ENCODE results near the gene MAD1L1.

The MAD1L1 gene

GRCh38 chr7:1944619-1945210 lies 288.0 kb downstream of the MAD1L1 start:
- TF ChIP-seq, protein P1, sequence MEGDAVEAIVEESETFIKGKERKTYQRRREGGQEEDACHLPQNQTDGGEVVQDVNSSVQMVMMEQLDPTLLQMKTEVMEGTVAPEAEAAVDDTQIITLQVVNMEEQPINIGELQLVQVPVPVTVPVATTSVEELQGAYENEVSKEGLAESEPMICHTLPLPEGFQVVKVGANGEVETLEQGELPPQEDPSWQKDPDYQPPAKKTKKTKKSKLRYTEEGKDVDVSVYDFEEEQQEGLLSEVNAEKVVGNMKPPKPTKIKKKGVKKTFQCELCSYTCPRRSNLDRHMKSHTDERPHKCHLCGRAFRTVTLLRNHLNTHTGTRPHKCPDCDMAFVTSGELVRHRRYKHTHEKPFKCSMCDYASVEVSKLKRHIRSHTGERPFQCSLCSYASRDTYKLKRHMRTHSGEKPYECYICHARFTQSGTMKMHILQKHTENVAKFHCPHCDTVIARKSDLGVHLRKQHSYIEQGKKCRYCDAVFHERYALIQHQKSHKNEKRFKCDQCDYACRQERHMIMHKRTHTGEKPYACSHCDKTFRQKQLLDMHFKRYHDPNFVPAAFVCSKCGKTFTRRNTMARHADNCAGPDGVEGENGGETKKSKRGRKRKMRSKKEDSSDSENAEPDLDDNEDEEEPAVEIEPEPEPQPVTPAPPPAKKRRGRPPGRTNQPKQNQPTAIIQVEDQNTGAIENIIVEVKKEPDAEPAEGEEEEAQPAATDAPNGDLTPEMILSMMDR (IDR thresholded peaks at IDR 0.05; ENCODE audit: borderline replicate concordance, insufficient read depth, low read depth, low read length), result no peak
- H3K4me3 ChIP-seq (ENCODE audit: low read depth, low read length), result no peak overlapping the region

- H3K4me3 ChIP-seq (ENCODE audit: low read depth, low read length), result no peak overlapping the region
- TF ChIP-seq, protein P1 (IDR thresholded peaks at IDR 0.05; ENCODE audit: borderline replicate concordance, insufficient read depth, low read depth, low read length), result no peak
Observed at GRCh38 chr7:1943933-1944618, 288.7 kb downstream of the MAD1L1 start.

- TF ChIP-seq, protein P1 (IDR thresholded peaks at IDR 0.05; ENCODE audit: borderline replicate concordance, insufficient read depth, low read depth, low read length), result no peak
- no peak overlapping the region for H3K4me3 ChIP-seq (ENCODE audit: low read depth, low read length)
Observed at GRCh38 chr7:1943326-1943725, 289.4 kb downstream of the MAD1L1 start.

- H3K4me3 ChIP-seq (ENCODE audit: low read depth, low read length), result no peak overlapping the region
- TF ChIP-seq, protein P1 (IDR thresholded peaks at IDR 0.05; ENCODE audit: borderline replicate concordance, insufficient read depth, low read depth, low read length), result no peak
Observed at GRCh38 chr7:1942941-1943289, 289.8 kb downstream of the MAD1L1 start.

DNA sequence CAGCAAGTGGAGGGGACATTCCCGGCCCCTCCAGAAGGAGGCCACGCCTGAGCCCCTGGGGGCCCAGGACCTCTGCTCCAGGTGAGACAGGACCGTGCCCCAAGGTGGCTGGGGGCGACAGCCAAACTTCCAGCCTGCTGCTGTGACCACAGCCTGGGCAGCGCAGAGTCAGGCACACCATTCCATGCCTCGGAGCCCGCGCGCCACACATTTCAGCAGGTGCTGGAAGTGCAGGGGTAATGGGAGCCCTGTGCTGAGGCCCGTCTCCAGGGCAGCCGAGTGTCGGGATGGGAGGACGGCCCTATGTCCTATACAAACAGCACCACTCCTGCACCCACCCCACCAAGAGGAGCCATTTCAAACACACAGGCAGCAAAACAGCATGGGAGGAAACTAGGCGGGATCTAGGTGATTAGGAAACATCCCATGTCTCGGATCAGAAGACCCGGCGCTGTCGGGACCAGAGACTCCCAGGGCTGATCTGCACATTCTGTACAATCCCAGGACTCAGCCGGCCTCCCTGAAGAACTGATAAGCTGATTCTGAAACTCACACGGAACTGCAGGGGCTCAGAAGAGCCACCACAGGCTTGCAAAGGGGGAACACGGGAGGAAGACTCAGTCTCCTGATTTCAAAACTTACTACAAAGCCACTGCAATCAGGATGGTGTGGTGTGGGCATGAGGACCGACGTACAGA lies 290.4 kb downstream of the MAD1L1 start:
- H3K4me3 ChIP-seq (ENCODE audit: low read depth, low read length), result no peak overlapping the region
- TF ChIP-seq, protein P1 (IDR thresholded peaks at IDR 0.05; ENCODE audit: borderline replicate concordance, insufficient read depth, low read depth, low read length), result no peak

GRCh38 chr7:1941464-1942242 lies 291.1 kb downstream of the MAD1L1 start:
- H3K4me3 ChIP-seq (ENCODE audit: low read depth, low read length), result no peak overlapping the region
- TF ChIP-seq, protein P1 (IDR thresholded peaks at IDR 0.05; ENCODE audit: borderline replicate concordance, insufficient read depth, low read depth, low read length), result no peak
